H1 (cell line): Measurements from ENCODE around the gene CCDC112. TPM values are rescaled to one million over a fixed set of nuclear protein-coding genes. Genes with fewer than 3 reads are reported as not detected.

Experiments used
- CTCF ChIA-PET: fragments of 300-600 bp; sonication (Branson Sonifier 250); formaldehyde crosslinking; loops from one replicate; lab custom pipeline; 2021; ENCODE audit not compliant: partially characterized antibody; lab: Charles Lee
- POLR2A ChIA-PET: fragments of 300-600 bp; sonication (Branson Sonifier 250); formaldehyde crosslinking; loops from one replicate; lab custom pipeline; 2021; ENCODE audit warnings: inconsistent platforms; ENCODE audit not compliant: partially characterized antibody; lab: Charles Lee
- DNase-seq, 2 experiments: peaks; one replicate each; pipeline versions ENCODE4 v3.0.0 to v3.0.0-alpha.2; 2010 to 2022; ENCODE audit warnings: low spot score in 2 of 2, low read depth in 1 of 2, mixed read lengths in 1 of 2
- FAIRE-seq: peaks from 2 replicates; lab custom pipeline; 2011; peaks lifted over from hg19 to GRCh38; lab: Jason Lieb, UNC
- H2AFZ ChIP-seq: 2 replicates; pipeline ENCODE4 v1.8.1; 2012; ENCODE audit warnings: low read length, inconsistent platforms
- H2AK5ac ChIP-seq: 2 replicates; pipeline ENCODE4 v1.6.1; 2013; ENCODE audit warnings: low read depth, low read length
- H2BK120ac ChIP-seq: replicated peaks from 2 replicates; pipeline ENCODE3; 2013; ENCODE audit warnings: low read depth, low read length, inconsistent platforms
- H2BK12ac ChIP-seq: 2 replicates; pipeline ENCODE4 v1.6.1; 2013; ENCODE audit warnings: low read depth, low read length
- H2BK15ac ChIP-seq: 2 replicates; pipeline ENCODE4 v1.6.1; 2013; ENCODE audit warnings: low read length
- H2BK20ac ChIP-seq: 2 replicates; pipeline ENCODE4 v1.6.1; 2013; ENCODE audit warnings: low read length
- H2BK5ac ChIP-seq: 2 replicates; pipeline ENCODE4 v1.6.1; 2013; ENCODE audit warnings: low read depth, low read length
- H3K14ac ChIP-seq: 2 replicates; pipeline ENCODE4 v1.6.1; 2013; ENCODE audit warnings: inconsistent platforms; ENCODE audit not compliant: insufficient read length
- H3K18ac ChIP-seq: 2 replicates; pipeline ENCODE4 v1.6.1; 2013; ENCODE audit warnings: low read length; ENCODE audit errors: extremely low read depth
- H3K23ac ChIP-seq: 2 replicates; pipeline ENCODE4 v1.6.1; 2013; ENCODE audit warnings: inconsistent platforms; ENCODE audit not compliant: insufficient read length
- H3K23me2 ChIP-seq: 2 replicates; pipeline ENCODE4 v1.6.1; 2013; ENCODE audit warnings: low read depth, low read length
- H3K27ac ChIP-seq: 2 replicates; pipeline ENCODE4 v1.6.1; 2011; ENCODE audit warnings: low read depth, low read length, inconsistent platforms
- H3K27me3 ChIP-seq, 4 experiments: replicated peaks in 1 of 4; 1 replicate in 1 of 4; 2 replicates in 3 of 4; pipeline versions ENCODE4 v1.6.1 to v1.8.1; 2011 to 2013; ENCODE audit warnings: low read length in 3 of 4, mild to moderate bottlenecking in 3 of 4, inconsistent platforms in 2 of 4, mixed read lengths in 2 of 4, moderate library complexity in 1 of 4; ENCODE audit not compliant: control insufficient read depth in 3 of 4, insufficient read depth in 3 of 4; ENCODE audit errors: extremely low read depth in 1 of 4
- H3K36me3 ChIP-seq, 4 experiments: 2 replicates each; pipeline versions ENCODE4 v1.6.1 to v1.8.1; 2011 to 2013; ENCODE audit warnings: mild to moderate bottlenecking in 4 of 4, low read length in 3 of 4, moderate library complexity in 2 of 4, control low read depth in 1 of 4, inconsistent platforms in 1 of 4; ENCODE audit not compliant: insufficient read depth in 4 of 4, control insufficient read depth in 2 of 4
- H3K4ac ChIP-seq: replicated peaks from 2 replicates; pipeline ENCODE3; 2013; ENCODE audit warnings: low read length, low read depth, mixed read lengths, inconsistent platforms; ENCODE audit not compliant: insufficient read length
- H3K4me1 ChIP-seq, 4 experiments: replicated peaks in 1 of 4; 1 replicate in 1 of 4; 2 replicates in 3 of 4; pipeline versions ENCODE4 v1.6.1 to v1.8.1; 2011 to 2013; ENCODE audit warnings: low read length in 3 of 4, inconsistent platforms in 2 of 4, mixed read lengths in 1 of 4; ENCODE audit not compliant: insufficient read depth in 4 of 4, control insufficient read depth in 3 of 4
- H3K4me2 ChIP-seq, 2 experiments: 2 replicates each; pipeline versions ENCODE4 v1.6.1 to v1.8.1; 2011 to 2013; ENCODE audit warnings: low read depth in 2 of 2, low read length in 2 of 2, control low read depth in 1 of 2, inconsistent platforms in 1 of 2, mild to moderate bottlenecking in 1 of 2; ENCODE audit not compliant: insufficient read depth in 1 of 2
- H3K4me3 ChIP-seq, 4 experiments: fragments of 200-600, 300-600 bp in 1 of 4; sonication (generic), shearing (Covaris generic), sonication (Bioruptor Twin) in 1 of 4; 2 replicates each; pipeline versions ENCODE4 v1.5.1 to v1.8.1; 2011 to 2016; ENCODE audit warnings: low read length in 4 of 4, low read depth in 3 of 4, control low read depth in 2 of 4, inconsistent platforms in 2 of 4, mild to moderate bottlenecking in 2 of 4, mixed read lengths in 1 of 4, moderate library complexity in 1 of 4; ENCODE audit not compliant: insufficient read depth in 2 of 4; ENCODE audit errors: extremely low read depth in 1 of 4
- H3K56ac ChIP-seq: replicated peaks from 2 replicates; pipeline ENCODE3; 2013; ENCODE audit warnings: low read depth, mild to moderate bottlenecking, mixed read lengths, low read length, inconsistent platforms; ENCODE audit not compliant: insufficient read length
- H3K79me1 ChIP-seq: 2 replicates; pipeline ENCODE4 v1.6.1; 2013; ENCODE audit warnings: low read depth, low read length, control low read depth
- H3K79me2 ChIP-seq, 2 experiments: 2 replicates each; pipeline versions ENCODE4 v1.6.1 to v1.8.1; 2012 to 2013; ENCODE audit warnings: low read length in 2 of 2, mild to moderate bottlenecking in 2 of 2, inconsistent platforms in 1 of 2; ENCODE audit not compliant: insufficient read depth in 2 of 2, control insufficient read depth in 1 of 2
- H3K9ac ChIP-seq, 4 experiments: replicated peaks in 1 of 4; 1 replicate in 1 of 4; 2 replicates in 3 of 4; pipeline versions ENCODE4 v1.6.1 to v1.8.1; 2011 to 2013; ENCODE audit warnings: low read depth in 3 of 4, low read length in 3 of 4, control low read depth in 2 of 4, mild to moderate bottlenecking in 2 of 4, moderate library complexity in 2 of 4, inconsistent platforms in 1 of 4; ENCODE audit errors: extremely low read depth in 1 of 4
- H3K9me3 ChIP-seq, 2 experiments: 2 replicates each; pipeline versions ENCODE4 v1.6.1 to v1.8.1; 2012 to 2013; ENCODE audit warnings: mild to moderate bottlenecking in 2 of 2, moderate library complexity in 2 of 2, control low read depth in 1 of 2, inconsistent platforms in 1 of 2, low read depth in 1 of 2, low read length in 1 of 2, mixed read lengths in 1 of 2; ENCODE audit not compliant: insufficient read depth in 2 of 2
- H4K20me1 ChIP-seq, 2 experiments: replicated peaks in 1 of 2; 2 replicates each; pipeline versions ENCODE3 to v1.8.1; 2011 to 2013; ENCODE audit warnings: inconsistent platforms in 2 of 2, low read length in 2 of 2, mild to moderate bottlenecking in 1 of 2; ENCODE audit not compliant: insufficient read depth in 2 of 2, control insufficient read depth in 1 of 2
- H4K5ac ChIP-seq: 2 replicates; pipeline ENCODE4 v1.6.1; 2013; ENCODE audit warnings: low read length, low read depth, mixed read lengths, inconsistent platforms; ENCODE audit not compliant: insufficient read length
- H4K8ac ChIP-seq: 2 replicates; pipeline ENCODE4 v1.8.0; 2013; ENCODE audit warnings: mild to moderate bottlenecking, moderate library complexity, low read length, inconsistent platforms; ENCODE audit not compliant: insufficient read depth; ENCODE audit errors: extremely low read depth
- H4K91ac ChIP-seq: replicated peaks from 2 replicates; pipeline ENCODE3; 2013; ENCODE audit warnings: low read length, mixed read lengths, inconsistent platforms; ENCODE audit not compliant: insufficient read length
- BACH1 ChIP-seq: IDR thresholded peaks from 2 replicates; pipeline ENCODE4 v1.6.1; 2012; ENCODE audit warnings: low read length, improper control_type of control experiment
- CBX5 ChIP-seq: fragments of 300-800, 300-1000 bp; sonication (generic); IDR thresholded peaks from 2 replicates; pipeline ENCODE4 v1.7.1; 2016; ENCODE audit warnings: antibody characterized with exemption, low read length, low read depth
- CEBPB ChIP-seq: IDR thresholded peaks from 2 replicates; pipeline ENCODE4 v1.6.1; 2012; ENCODE audit warnings: low read depth, low read length
- EP300 ChIP-seq, 2 experiments: IDR thresholded peaks; 1 replicate in 1 of 2; 2 replicates in 1 of 2; pipeline ENCODE4 v1.6.1; 2011 to 2012; ENCODE audit warnings: low read depth in 2 of 2, low read length in 2 of 2, mild to moderate bottlenecking in 2 of 2, borderline replicate concordance in 1 of 2, inconsistent platforms in 1 of 2, moderate library complexity in 1 of 2
- GTF2F1 ChIP-seq: IDR thresholded peaks from 2 replicates; pipeline ENCODE4 v1.6.1; 2012; ENCODE audit warnings: low read depth, low read length, improper control_type of control experiment, borderline replicate concordance
- HDAC6 ChIP-seq: IDR thresholded peaks from one replicate; pipeline ENCODE4 v1.7.1; 2012; ENCODE audit warnings: low read depth, mild to moderate bottlenecking, inconsistent platforms, low read length, moderate library complexity
- KDM4A ChIP-seq: IDR thresholded peaks from one replicate; pipeline ENCODE4 v1.7.1; 2012; ENCODE audit warnings: low read depth, mild to moderate bottlenecking, moderate library complexity, low read length, inconsistent platforms; ENCODE audit not compliant: severe bottlenecking
- POLR2A ChIP-seq, 2 experiments: IDR thresholded peaks; 1 replicate in 1 of 2; 2 replicates in 1 of 2; pipeline ENCODE4 v1.6.1; 2011; ENCODE audit warnings: low read depth in 2 of 2, low read length in 2 of 2, mild to moderate bottlenecking in 2 of 2; ENCODE audit errors: control extremely low read depth in 1 of 2
- RBBP5 ChIP-seq: IDR thresholded peaks from 2 replicates; pipeline ENCODE4 v1.7.1; 2012; ENCODE audit warnings: low read depth, mild to moderate bottlenecking, inconsistent platforms, low read length, moderate library complexity, borderline replicate concordance
- SAP30 ChIP-seq: fragments of 300-600 bp; sonication (generic); IDR thresholded peaks from 2 replicates; pipeline ENCODE4 v1.7.1; 2012; ENCODE audit warnings: low read length, moderate library complexity, mild to moderate bottlenecking, inconsistent platforms; ENCODE audit not compliant: insufficient read depth, insufficient replicate concordance
- SP1 ChIP-seq: IDR thresholded peaks from 2 replicates; pipeline ENCODE4 v1.6.1; 2011; ENCODE audit warnings: low read depth, low read length
- SP2 ChIP-seq: IDR thresholded peaks from 2 replicates; pipeline ENCODE4 v1.6.1; 2012; ENCODE audit warnings: mild to moderate bottlenecking, low read length, inconsistent platforms
- SUZ12 ChIP-seq: fragments of 200-600 bp; sonication (generic); IDR thresholded peaks from 2 replicates; pipeline ENCODE4 v1.6.1; 2012; ENCODE audit warnings: mild to moderate bottlenecking, inconsistent platforms, low read length, moderate library complexity, mixed read lengths
- USF2 ChIP-seq: IDR thresholded peaks from 2 replicates; pipeline ENCODE4 v1.6.1; 2011; ENCODE audit warnings: low read length, improper control_type of control experiment
- WGBS, 2 experiments: shearing (Covaris generic) in 1 of 2; methylation state at CpG; one replicate each; pipeline versions ENCODE4 v1.1.6 to v1.1.7; 2013 to 2015; ENCODE audit warnings: low lambda C conversion rate in 2 of 2, mixed read lengths in 2 of 2, inconsistent platforms in 1 of 2, low coverage in 1 of 2, missing lambda C conversion rate in 1 of 2; ENCODE audit not compliant: insufficient replicate concordance in 2 of 2, insufficient coverage in 1 of 2, insufficient read length in 1 of 2; ENCODE audit errors: extremely low coverage in 1 of 2, missing lambda C conversion rate in 1 of 2; 5-methylcytosine and 5-hydroxymethylcytosine counted together
- polyA plus RNA-seq, 7 experiments: library from polyadenylated mRNA; depleted of rRNA in 3 of 7; stranded (reverse) in 5 of 7; unstranded in 2 of 7; fragments of >200 nt in 5 of 7; fragments of 200-250 nt in 2 of 7; gene quantifications; 1 replicate in 5 of 7; 2 replicates in 1 of 7; 4 replicates in 1 of 7; pipeline versions ENCODE4 v1.2.1 to v1.2.3, GENCODE V29; 2011 to 2013; ENCODE audit warnings: missing spikeins in 2 of 7, mixed read lengths in 2 of 7
- total RNA-seq: library from RNA; stranded (reverse); fragmentation: NEBNext Ultra II Directional; extraction: Animal tissue kit (Norgen Biotek cat#: 25700); gene quantifications from 2 replicates; pipeline ENCODE4 v1.2.1, GENCODE V29; 2021

Gene CCDC112
- total and polyA plus RNA-seq, 2 of the 8 experiments (the other 6 are each of a cell fraction or from before 2014, with no cell fraction given): 3.3 to 15.6 TPM

- H2BK5ac ChIP-seq: no peak overlapping the region
- no peak overlapping the region for H4K5ac ChIP-seq
- no peak overlapping the region for H3K4me3 ChIP-seq
- H3K23me2 ChIP-seq: no peaks in the 10 kb centered on the region
- H3K27me3 ChIP-seq: no peaks in the 10 kb centered on the region
- H3K4ac ChIP-seq: no peak overlapping the region
- H3K18ac ChIP-seq: no peak overlapping the region
- no peak overlapping the region for H3K27ac ChIP-seq
- H2BK15ac ChIP-seq: no peak overlapping the region
- no peak overlapping the region for H3K4me2 ChIP-seq
- no peak overlapping the region for H3K23ac ChIP-seq
- no peak overlapping the region for H4K8ac ChIP-seq
- ChIA-PET CTCF (no interaction called here), POLR2A (no interaction called here)
- H4K20me1 ChIP-seq: peaks cover 0 to 1% of the 10 kb centered on the region in 2 experiments
- no peak overlapping the region for H2BK12ac ChIP-seq
- H3K9ac ChIP-seq: no peak overlapping the region
- H3K4me1 ChIP-seq: no peaks in the 10 kb centered on the region
- no peak overlapping the region for H2AK5ac ChIP-seq
- H2BK20ac ChIP-seq: no peak overlapping the region
- H3K14ac ChIP-seq: no peak overlapping the region
- H3K79me1 ChIP-seq: no peaks in the 10 kb centered on the region; the same call in none of the 2 replicates
- WGBS, 2 experiments: 37% methylated on average over 1 of the region's 1 CpG; no CpG with 5 or more reads in 1 of the 2 experiments
- H4K91ac ChIP-seq: no peak overlapping the region
- H2AFZ ChIP-seq: no peak overlapping the region
- no peak overlapping the region for H3K56ac ChIP-seq
- H3K79me2 ChIP-seq: peaks cover 0 to 25% of the 10 kb centered on the region in 2 experiments; a peak in 2 of 4 replicates
- peaks cover 0 to 1% (median 0%) of the 10 kb centered on the region in 4 experiments; a peak in 1 of 8 replicates for H3K36me3 ChIP-seq
- FAIRE-seq: no peak
- no peak for DNase-seq
- H3K9me3 ChIP-seq: no peaks in the 10 kb centered on the region
- no peak overlapping the region for H2BK120ac ChIP-seq
- TF ChIP-seq CBX5 (no peak), RBBP5 (no peak), KDM4A (no peak), SP1 (no peak), SUZ12 (no peak), BACH1 (no peak), GTF2F1 (no peak), HDAC6 (no peak), EP300 (IDR thresholded peaks at IDR 0.05; ENCODE audit: borderline replicate concordance in 1 of 2, low read depth in 2 of 2, low read length in 2 of 2) (no peak), USF2 (no peak), POLR2A (IDR thresholded peaks at IDR 0.05; ENCODE audit: control extremely low read depth in 1 of 2, low read depth in 2 of 2, low read length in 2 of 2) (no peak), CEBPB (no peak), SP2 (no peak), SAP30 (no peak)
These were observed 14.3 kb downstream of the CCDC112 start for GRCh38 chr5:115282131-115282530.
